ENCODE measurements around the gene ABCF1. TPM values are rescaled to one million over a fixed set of nuclear protein-coding genes. Genes with fewer than 3 reads are reported as not detected.
"Not testable (repeated sequence)": the region's sequence is repeated elsewhere in the genome, so short reads cannot be mapped to it uniquely, and the experiment has no call there.

Gene ABCF1
- total RNA-seq, 4 donors from 2014 or later, result 41.7 to 46.4 (median 45.0) TPM

- H3K4me1 ChIP-seq, result no peaks in the 10 kb centered on the region
- no peak overlapping the region for H3K4me3 ChIP-seq
- TF ChIP-seq POLR2A (IDR thresholded peaks at IDR 0.05), result no peak
- no peak for TF ChIP-seq POLR2AphosphoS5 (IDR thresholded peaks at IDR 0.05)
- H3K9me3 ChIP-seq, result no peaks in the 10 kb centered on the region
- 82% methylated on average over 5 of the region's 5 CpGs for WGBS
- H3K27me3 ChIP-seq, result no peaks in the 10 kb centered on the region
- peaks cover 100% of the 10 kb centered on the region for H3K36me3 ChIP-seq
- no peak for DNase-seq (ENCODE audit: low spot score in 2 of 2)
- no peak overlapping the region for H3K27ac ChIP-seq
Measured at GRCh38 chr6:30583921-30584320, 12.7 kb downstream of the ABCF1 start.

- no peak for DNase-seq (ENCODE audit: low spot score in 2 of 2)
- H3K27ac ChIP-seq, result peak overlapping the region; percentile 73
- no peaks in the 10 kb centered on the region for H3K27me3 ChIP-seq
- H3K9me3 ChIP-seq, result no peaks in the 10 kb centered on the region
- 87% methylated on average over 9 of the region's 15 CpGs for WGBS
- TF ChIP-seq POLR2AphosphoS5 (IDR thresholded peaks at IDR 0.05) (no peak), CTCF (IDR thresholded peaks at IDR 0.05) (no peak), POLR2A (IDR thresholded peaks at IDR 0.05) (no peak), EP300 (IDR thresholded peaks at IDR 0.05) (no peak)
- no peak overlapping the region for H3K4me3 ChIP-seq
- H3K4me1 ChIP-seq, result peaks cover 21% of the 10 kb centered on the region
- H3K36me3 ChIP-seq, result peaks cover 89% of the 10 kb centered on the region
Measured at GRCh38 chr6:30589754-30590358, 18.6 kb downstream of the ABCF1 start.

- peak overlapping the region; percentile 73 for H3K27ac ChIP-seq
- H3K4me3 ChIP-seq, result no peak overlapping the region
- no peak for DNase-seq (ENCODE audit: low spot score in 2 of 2)
- H3K36me3 ChIP-seq, result peaks cover 85% of the 10 kb centered on the region
- peaks cover 21% of the 10 kb centered on the region for H3K4me1 ChIP-seq
- no peaks in the 10 kb centered on the region for H3K9me3 ChIP-seq
- H3K27me3 ChIP-seq, result no peaks in the 10 kb centered on the region
- WGBS, result 67% methylated on average over 8 of the region's 8 CpGs
- TF ChIP-seq POLR2AphosphoS5 (IDR thresholded peaks at IDR 0.05) (no peak), POLR2A (IDR thresholded peaks at IDR 0.05) (no peak), EP300 (IDR thresholded peaks at IDR 0.05) (no peak), CTCF (IDR thresholded peaks at IDR 0.05) (no peak)
Measured at GRCh38 chr6:30590509-30590908, 19.3 kb downstream of the ABCF1 start.

GRCh38 chr6:30591008-30591407 lies 19.8 kb downstream of the ABCF1 start:
- Histone ChIP-seq H3K4me1 (peaks cover 21% of the 10 kb centered on the region), H3K4me3 (no peak overlapping the region), H3K9me3 (no peaks in the 10 kb centered on the region), H3K27ac (peak overlapping the region; percentile 73), H3K27me3 (no peaks in the 10 kb centered on the region), H3K36me3 (peaks cover 80% of the 10 kb centered on the region)
- TF ChIP-seq POLR2A (IDR thresholded peaks at IDR 0.05) (no peak), CTCF (IDR thresholded peaks at IDR 0.05) (no peak), EP300 (IDR thresholded peaks at IDR 0.05) (no peak), POLR2AphosphoS5 (IDR thresholded peaks at IDR 0.05) (no peak)
- 48% methylated on average over 1 of the region's 1 CpG for WGBS
- DNase-seq (ENCODE audit: low spot score in 2 of 2), result peak in 1 of 2 donors; percentile 42

GRCh38 chr6:30592287-30592686 lies 21.0 kb downstream of the ABCF1 start:
- Histone ChIP-seq H3K4me3 (no peak overlapping the region), H3K4me1 (peaks cover 21% of the 10 kb centered on the region), H3K9me3 (no peaks in the 10 kb centered on the region), H3K27ac (no peak overlapping the region), H3K36me3 (peaks cover 68% of the 10 kb centered on the region), H3K27me3 (no peaks in the 10 kb centered on the region)
- WGBS, result 95% methylated on average over 1 of the region's 1 CpG
- TF ChIP-seq POLR2AphosphoS5 (IDR thresholded peaks at IDR 0.05), result no peak
- no peak for DNase-seq (ENCODE audit: low spot score in 2 of 2)

- peak; percentile 84 to 86 for DNase-seq (ENCODE audit: low spot score in 2 of 2)
- H3K9me3 ChIP-seq, H3K27me3 ChIP-seq, H3K4me3 ChIP-seq, H3K27ac ChIP-seq, H3K4me1 ChIP-seq: not testable (repeated sequence)
- 69% methylated on average over 15 of the region's 15 CpGs for WGBS
- peak; percentile 72 to 74 for TF ChIP-seq CTCF (IDR thresholded peaks at IDR 0.05)
- H3K36me3 ChIP-seq, result peaks cover 43% of the 10 kb centered on the region
Measured at GRCh38 chr6:30597315-30598144, 26.3 kb downstream of the ABCF1 start.

All from suprapubic skin (tissue), 4 donors.